ENCODE data around the gene NCOA4.
"Not testable (repeated sequence)": the region's sequence is repeated elsewhere in the genome, so short reads cannot be mapped to it uniquely, and the experiment has no call there.

NCOA4 gene

DNA sequence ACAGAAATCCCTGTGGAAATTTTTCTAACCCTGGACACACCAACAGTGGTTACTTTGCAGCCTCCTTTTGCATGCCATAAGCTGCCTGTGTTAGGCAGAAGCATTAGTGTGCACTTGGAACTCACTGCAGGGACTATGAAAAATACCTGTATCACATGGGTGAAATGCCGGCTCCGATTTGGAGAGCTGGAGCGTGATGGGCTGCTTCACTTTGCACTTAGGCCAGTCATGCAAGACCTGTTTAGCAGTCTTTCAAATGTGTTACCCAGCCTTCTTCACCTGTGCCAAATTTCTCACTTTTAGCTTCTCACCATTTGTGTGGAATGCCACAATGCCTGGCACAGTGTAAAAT lies 11.3 kb downstream of the NCOA4 start:
- DNase-seq, result no peak

DNA sequence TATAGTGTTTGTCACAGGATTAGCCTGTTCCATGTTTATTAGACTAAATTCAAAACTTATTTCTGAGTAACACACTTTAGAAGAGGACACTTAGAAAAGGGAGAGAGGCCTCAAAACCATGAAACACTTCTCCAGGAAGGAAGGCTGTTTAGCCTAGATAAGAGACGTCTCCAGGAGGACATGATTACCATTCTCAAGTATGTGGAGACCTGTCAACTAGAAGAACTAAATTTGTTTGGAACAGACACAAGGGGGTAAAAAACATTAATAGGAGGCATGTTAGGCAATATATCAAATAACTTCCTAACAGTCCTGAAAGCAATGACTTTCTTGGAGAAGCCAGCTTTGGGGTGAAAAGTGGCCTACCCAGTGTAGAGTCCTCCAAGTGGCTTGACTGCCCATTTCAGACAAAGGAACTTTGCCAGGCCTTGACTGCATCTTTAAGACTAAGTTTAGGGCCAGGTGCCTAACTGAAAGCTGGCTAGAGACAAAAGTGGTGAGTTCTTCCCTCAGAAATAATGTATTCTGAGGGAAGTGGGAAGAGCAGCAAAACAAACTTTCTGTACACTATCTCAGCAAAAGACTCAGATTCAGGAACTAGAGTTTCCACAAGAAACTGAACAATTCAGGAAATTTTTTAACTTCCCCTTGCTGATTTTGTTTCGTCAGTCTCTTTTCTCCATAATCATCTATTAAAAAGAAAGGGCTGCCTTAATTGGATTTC lies 11.8 kb downstream of the NCOA4 start:
- DNase-seq, result no peak

DNA sequence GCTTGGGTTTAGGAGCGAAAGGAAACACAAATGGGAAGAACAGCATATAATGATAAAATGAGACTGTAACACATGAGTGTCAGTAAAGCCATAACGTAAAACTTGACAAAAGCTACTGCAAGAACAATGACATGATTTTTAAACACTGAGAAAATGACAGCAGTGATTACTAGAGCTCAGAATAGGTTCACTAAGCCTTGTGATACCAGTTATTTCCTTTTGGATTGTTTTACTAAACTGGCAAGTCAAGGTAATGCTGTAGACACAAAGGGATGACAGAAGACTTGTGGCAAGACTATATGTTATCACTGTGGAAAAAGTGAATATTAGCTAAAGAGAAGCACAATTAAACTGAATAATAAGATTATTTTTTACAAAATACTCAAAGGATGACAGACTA lies 12.7 kb downstream of the NCOA4 start:
- DNase-seq, result no peak

DNA sequence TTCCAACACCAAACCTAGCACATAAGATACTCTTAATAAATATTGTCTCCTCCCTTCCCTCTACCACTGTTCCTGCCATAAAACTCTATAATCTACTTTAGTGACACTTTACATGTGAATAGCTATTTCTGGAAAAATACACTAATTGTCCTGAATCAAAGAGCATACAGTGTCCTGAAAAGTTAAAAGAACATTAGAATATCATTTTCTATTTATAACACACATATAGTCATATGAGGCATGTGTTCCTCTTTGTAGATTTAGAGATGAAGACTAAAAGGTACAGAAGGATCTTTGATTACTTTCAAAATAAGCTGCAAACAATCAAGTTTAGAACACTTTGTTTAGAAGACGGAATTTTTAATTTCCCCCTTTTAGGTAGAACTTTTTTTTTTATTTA lies 13.6 kb downstream of the NCOA4 start:
- no peak for DNase-seq

DNA sequence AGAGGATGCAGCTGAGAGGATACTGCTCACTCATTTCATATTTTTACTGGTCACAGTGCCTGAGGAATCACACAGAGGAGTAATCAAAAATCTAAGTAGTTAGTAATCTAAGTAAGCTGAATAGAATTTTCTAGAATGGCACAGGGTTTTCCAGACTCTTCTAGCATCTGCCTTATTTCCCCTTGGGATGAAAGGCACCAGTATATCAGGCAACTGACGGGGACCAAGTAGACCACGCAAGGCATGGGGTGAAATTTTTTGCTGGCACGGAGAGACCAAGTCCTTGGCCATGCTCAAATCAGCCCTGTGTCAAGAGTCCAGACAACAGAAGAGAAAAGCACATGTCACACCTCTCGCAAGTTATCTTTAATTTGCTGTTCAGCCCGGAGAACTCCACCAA lies 14.2 kb downstream of the NCOA4 start:
- DNase-seq, result no peak

DNA sequence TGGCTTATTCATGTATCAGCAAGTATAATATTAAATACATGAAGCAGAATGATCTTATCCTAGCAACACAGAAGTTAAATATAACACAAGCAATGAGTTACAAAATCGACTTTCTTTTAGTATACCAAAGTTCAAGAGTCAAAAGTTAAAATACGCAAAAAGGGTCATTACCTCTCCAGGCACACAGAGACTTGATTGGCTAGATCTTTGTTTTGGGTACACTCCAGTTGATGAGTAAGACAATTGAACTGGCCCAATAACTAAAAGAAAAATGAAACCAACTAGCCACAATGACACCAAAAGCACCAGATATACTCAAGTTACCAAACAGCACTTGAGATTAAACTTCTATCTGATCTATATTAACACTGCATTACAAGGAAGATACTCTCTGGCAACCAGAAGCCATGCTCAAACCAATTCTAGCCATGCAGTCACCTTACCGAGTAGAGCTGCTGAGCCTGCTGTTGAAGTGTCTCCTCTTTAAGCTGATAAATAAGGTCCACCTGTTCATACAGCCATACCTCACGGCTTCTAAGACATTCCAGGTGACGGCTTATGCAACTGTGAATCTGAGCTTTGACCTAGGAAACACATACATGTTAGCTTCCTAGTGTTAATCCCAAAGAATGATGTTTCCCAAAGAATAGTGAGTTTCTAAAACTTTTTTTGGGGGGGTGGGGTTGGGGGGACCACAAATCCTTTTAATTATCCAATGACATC lies 15.6 kb downstream of the NCOA4 start:
- DNase-seq, result no peak

DNA sequence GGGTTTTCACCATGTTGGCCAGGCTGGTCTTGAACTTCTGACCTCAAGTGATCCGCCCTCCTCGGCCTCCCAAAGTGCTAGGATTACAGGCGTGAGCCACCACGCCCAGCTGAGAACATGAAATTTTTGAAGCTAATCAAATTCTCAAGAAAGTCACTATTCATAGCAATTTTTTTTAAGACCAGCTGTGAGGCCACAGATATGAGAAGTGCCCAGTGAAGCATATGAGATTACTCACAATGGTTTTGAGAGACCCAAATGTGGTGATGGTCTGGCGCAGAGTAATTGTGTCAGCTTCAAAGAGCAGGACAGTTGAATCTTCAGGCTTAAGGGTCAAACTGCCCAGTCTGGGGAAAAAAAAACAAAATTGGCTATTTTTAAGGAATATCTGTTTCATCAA lies 16.2 kb downstream of the NCOA4 start:
- DNase-seq, result no peak

DNA sequence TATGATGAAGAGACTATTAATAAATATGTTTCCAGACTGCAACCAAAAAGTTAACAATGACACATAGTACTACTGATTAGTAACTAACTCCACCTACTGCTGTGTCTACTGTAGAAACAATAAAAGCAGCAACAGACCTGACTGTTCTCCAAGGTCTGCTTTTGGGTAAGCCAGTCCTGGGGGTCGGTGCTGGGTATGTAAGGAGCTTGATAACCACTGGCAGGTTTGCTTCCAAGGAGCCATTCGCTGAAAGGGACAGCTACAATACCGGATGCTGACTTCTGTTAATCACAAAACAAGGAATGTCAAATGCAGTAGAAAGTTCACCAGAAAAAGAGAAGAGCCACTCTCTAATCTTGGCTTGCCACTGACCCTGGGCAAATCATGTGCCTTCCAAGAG lies 17.7 kb downstream of the NCOA4 start:
- no peak for DNase-seq

DNA sequence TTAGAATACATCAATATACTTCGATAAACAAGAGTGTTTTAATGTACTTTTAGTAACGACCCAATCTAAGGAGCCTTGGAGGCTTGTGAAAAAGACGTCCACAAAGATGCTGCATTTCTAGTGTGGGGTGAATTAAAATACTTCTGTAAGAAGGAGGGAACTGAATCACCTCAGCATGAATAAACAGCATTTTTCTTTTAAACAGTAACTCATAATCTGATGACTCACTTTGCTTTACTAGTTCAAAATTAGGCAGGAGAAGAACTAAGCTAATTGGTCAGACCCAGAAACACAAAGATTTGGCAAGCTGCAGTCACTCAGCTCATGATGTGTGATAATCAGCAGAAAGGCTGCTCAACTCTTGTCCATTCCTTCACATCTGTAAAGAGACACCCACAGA lies 24.2 kb downstream of the NCOA4 start:
- no peak for DNase-seq

DNA sequence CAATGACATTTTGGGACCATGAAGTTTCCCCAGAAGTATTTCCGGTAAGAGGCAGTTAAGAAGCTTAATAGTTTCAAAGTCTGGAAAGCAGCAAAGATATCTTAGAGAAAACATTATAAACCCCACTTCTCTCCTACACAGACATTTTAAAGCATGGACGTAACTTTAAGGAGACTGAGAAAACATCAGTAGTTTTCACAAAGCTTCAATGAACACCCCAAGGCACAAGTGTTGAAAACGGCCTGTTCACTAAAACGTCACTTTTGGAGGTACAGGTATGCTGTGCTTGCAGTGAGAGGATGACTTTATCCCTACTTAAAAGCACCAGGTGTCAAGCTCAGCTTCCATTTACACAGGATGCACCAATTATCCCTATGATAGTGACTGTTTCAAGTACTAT lies 25.0 kb downstream of the NCOA4 start:
- DNase-seq, result no peak

DNA sequence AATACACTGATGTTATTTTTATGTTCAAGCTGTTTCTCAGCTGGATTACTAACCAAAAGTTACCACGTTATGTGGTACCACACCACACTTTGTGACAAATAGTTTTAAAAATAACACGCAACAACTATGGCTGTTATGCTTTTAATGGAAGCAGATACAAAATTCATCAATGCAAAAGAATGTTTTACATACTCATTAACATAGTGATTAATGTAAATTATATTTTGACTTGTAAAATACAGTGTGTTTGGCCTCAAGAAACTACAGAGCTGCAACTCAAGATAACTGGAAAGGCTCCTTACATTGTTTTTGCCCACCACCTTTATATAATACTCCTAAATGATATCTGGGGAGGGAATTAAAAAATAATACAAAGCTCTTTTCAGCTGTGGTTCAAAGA lies 25.5 kb downstream of the NCOA4 start:
- no peak for DNase-seq

DNA sequence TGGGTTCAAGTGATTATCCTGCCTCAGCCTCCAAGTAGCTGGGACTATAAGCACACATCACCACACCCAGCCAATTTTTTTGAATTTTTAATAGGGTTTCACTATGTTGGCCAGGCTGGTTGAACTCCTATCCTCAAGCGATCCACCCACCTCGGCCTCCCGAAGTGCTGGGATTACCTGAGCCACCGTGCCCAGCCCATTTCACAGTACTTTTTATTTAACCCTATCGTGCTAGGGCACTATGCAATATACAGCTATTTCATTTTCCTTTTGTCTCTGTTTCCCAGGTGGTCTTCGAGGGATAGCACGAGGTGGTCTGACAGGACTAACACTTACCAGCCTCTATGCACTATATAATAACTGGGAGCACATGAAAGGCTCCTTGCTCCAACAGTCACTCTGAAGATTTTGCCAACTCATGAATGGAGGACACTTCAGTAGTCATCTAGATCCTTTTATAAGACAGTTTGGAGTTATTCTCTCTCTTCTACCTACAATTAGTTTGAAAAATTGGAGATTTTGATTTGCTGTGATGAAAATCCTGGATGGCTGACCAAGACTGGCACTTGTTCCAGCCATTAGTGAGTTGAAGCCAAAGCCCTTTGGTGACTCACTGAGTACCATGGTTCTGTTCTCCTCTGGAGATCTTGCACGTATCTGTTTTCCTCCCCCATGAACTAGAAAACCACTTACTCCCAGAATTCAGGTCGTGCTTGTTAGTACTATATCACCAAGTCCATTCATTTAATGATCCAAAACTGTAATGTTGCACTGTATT lies 27.3 kb downstream of the NCOA4 start:
- DNase-seq, result no peak

DNA sequence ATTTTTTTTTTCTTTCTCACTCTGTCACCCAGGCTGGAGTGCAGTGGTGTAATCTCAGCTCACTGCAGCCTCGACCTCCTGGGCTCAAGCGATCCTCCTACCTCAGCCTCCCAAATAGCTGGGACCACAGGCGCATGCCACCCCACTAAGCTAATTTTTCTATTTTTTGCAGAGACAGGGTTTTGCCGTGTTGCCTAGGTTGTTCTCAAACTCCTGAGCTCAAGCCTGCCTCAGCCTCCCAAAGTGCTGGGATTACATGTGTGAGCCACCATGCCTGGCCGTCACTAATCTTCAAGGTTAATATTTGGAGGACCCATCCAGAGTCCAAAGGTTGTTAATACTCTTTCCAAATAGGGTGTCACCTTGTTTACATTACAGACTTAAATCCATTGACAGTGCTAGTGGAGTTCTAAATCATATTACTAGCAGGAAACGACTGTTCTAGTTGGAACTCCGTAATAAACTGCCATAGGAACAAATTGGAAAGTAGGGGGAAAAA lies 28.2 kb downstream of the NCOA4 start:
- DNase-seq, result not testable (repeated sequence)

DNA sequence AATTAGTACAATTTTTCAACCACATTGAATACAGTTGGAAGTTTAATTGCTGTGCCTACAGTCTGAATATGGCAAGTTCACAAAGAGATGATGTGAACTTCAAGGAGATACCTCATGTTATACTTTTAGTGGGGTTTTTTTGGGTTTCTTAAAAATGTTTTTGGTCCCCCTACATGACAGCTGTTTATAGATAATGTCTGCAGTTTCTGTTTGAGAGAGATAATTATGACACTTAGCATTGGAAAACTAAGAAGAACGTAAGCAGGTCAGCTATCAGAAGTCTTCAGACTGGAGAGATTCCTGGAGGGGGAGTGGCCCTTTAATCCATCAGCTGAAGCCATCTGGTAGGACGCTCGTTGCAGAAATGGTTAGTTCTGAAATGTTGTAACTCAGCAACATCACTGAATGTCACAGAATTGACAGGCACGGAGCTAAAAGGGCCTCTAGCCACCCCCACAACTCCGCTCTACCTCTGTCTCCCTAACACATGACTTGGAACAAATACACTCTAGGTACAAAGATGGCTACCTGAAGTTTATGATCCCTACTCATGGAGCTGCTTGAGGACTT lies 29.2 kb downstream of the NCOA4 start:
- DNase-seq, result no peak

DNA sequence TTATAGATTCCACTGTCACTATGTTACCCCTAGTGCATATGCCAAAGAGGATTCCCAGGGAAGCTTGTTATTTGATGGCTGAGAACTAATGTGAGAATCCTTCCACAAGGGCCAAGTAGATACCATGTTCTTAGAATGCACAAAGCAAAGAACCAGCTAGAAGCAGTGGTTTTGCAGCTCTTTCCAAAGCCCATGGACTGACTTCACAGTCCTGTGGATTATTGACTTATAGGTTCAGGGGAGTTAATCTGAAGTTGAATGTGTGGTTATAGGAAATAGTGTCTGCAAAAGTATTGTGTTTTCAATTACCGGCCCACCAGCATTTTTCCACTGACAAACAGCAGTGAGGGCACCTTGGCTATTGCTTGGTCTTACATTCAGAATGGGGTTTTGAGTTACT lies 29.9 kb downstream of the NCOA4 start:
- DNase-seq, result no peak

DNA sequence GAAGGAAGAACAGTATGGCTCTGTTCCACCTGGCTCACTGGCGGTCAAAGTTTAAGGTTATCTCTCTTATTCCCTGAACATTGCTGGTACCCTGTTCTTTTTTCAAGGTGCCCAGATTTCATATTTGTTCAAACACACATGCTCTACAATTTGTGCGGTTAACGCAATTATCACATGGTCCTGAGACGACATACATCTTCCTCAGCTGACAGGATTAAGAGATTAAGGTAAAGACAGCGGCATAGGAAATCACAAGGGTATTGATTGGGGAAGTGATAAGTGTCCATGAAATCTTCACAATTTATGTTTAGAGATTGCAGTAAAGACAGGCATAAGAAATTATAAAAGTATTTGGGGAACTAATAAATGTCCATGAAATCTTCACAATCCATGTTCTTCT lies 30.5 kb downstream of the NCOA4 start:
- DNase-seq, result not testable (repeated sequence)

DNA sequence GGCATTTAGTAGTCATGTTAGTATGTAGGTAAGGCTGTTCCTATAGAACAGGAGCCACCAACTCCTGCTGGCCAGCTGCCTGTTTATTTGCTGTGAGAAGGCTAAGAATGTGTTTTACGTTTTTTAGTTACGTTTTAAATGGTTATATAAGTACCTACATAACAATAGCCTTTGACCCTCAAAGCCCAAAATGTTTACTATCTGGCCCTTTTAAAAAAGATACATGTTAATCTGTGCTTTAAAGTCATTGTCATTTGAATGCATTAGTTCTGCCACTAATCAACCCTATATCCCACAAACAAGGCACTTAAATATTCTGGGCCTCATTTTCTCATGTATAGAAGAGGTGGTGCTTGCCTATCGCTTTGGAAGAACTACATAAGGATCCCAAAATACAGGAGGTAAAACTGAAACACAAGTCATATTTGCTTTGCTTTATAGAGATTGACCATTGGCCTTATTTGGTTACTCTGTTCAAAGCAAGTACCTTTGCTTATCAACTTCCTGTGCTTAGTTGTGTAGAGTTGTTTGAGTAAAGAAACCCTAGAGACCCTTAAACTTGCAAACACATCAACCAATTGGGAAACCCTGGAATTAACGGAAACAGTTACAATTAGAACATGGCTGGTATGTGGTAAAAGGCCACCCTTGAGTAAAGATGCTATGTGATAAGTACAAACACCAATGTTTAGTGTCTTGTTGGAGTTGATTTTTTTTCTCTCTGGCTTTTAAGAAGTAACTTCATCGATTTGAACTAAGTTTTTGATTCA lies 32.2 kb downstream of the NCOA4 start:
- no peak for DNase-seq

DNA sequence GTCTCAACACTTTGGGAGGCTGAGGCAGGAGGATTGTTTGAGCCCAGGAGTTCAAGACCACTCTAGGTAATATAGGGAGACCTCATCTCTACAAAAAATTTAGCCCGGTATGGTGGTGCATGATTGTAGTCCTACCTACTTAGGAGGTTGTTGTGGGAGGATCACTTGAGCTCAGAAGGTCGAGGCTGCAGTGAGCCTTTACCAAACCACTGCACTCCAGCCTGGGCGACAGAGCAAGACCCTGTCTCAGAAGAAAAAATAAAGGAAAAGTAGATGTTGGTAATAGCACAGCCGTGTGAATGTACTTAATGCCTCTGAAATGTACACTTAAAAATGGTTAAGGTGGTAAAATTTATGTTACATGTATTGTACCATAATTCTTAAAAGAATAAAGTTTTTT lies 32.9 kb downstream of the NCOA4 start:
- no peak for DNase-seq

DNA sequence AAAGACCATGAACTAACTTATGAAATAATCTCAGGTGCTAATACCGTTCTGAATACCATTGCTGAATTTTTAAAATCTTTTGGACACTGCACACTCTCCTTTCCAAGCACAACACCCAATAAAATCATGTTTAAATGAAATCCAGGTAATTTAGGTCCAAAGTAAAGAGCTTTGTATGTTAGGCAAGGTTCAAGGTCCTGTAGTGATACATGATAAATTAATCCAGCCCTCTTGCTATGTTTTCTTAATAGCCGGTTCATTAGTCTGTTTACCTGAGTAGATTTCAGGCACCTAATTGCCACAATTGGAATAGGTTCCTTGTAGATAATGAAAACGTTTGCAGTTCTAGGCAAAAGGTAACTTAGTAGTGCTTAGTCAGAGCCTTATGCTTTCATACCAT lies 44.8 kb downstream of the NCOA4 start:
- not testable (repeated sequence) for DNase-seq

DNA sequence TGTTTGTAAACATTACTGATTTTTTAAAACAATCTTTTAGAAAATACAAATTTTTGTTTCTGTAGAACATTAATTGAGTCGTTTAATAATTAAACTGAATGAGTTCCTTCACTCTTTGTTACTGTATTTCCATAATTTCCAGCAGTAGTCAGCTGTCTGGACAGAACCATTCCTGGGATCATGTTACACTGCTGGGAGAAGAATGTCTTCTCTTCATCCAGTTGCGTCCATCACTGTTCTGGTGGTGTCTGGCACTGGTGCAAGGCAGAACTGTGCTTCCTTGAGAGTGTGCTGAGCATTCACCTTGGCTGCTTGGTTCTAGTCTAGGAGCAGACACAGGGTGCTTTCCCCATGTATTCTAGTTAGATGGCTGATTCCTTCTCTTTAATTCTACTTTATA lies 46.0 kb downstream of the NCOA4 start:
- not testable (repeated sequence) for DNase-seq

DNA sequence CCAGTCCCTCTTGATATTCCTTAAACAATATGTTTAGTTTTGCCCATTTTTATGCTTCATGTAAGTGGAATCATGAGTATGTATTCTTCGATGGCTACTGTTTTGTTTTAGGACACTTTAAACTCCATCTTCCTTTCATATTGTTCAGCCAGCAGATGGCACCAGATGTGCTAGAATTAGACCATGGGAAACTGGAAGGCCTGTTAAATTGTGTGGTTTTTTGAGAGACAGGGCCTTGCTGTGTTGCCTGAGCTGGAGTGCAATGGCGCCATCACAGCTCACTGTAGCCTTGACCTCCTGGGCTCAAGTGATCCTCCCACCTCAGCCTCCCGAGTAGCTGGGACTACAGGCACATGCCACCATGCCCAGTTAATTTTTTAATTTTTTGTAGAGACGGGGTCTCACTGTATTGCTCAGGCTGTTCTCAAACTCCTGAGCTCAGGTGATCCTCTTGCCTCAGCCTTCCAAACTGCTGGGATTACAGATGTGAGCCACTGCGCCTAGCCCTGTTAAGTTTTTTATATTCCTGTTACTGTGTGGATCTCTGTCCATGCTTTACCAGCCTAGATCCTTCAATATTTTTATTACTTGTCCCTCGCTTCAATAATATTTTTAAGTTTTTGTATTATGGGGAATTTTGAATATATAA lies 46.8 kb downstream of the NCOA4 start:
- DNase-seq, result not testable (repeated sequence)

DNA sequence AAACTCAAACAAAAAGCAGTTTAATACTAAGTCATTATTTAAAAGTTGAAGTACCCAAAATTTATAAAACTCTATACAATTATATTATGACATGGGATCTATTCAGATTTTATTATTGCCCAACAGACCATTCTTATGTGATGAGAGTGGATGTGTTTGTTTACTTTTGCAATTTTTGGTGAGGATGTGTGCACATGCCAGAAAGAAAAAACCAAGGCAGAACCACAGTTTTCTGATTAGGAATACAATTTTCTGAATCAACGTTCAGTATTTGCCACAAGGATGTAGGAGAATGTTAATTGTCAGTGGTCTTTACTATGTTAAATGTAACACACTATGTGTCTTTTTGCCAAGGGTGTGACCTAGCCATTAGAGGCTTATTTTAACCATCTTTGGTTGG lies 49.1 kb downstream of the NCOA4 start:
- not testable (repeated sequence) for DNase-seq
